HG02571 (cell line): ENCODE measurements around the gene TCF7.

Experiments used
- ATAC-seq: cut with Tn5 transposase; IDR thresholded peaks from one replicate; pipeline ENCODE4 v1.9.1; 2021; ENCODE audit warnings: mild to moderate bottlenecking, moderate library complexity; ENCODE audit not compliant: unreplicated experiment

The TCF7 gene

GRCh38 chr5:134088994-134089560 is 25.4 kb upstream of the TCF7 start:
- no peak for ATAC-seq

- no peak for ATAC-seq
Measured at GRCh38 chr5:134090522-134090921, 24.0 kb upstream of the TCF7 start.

GRCh38 chr5:134091626-134092121 is 22.8 kb upstream of the TCF7 start:
- no peak for ATAC-seq

- ATAC-seq, result no peak
Measured at GRCh38 chr5:134092875-134093274, 21.6 kb upstream of the TCF7 start.

- no peak for ATAC-seq
Measured at GRCh38 chr5:134093351-134093750, 21.1 kb upstream of the TCF7 start.

- no peak for ATAC-seq
Measured at GRCh38 chr5:134095293-134095692, 19.2 kb upstream of the TCF7 start.

GRCh38 chr5:134095887-134096589 is 18.4 kb upstream of the TCF7 start:
- ATAC-seq, result no peak

GRCh38 chr5:134097211-134097749 is 17.2 kb upstream of the TCF7 start:
- ATAC-seq, result no peak

GRCh38 chr5:134098690-134099089 is 15.8 kb upstream of the TCF7 start:
- ATAC-seq, result no peak

GRCh38 chr5:134099288-134099872 is 15.1 kb upstream of the TCF7 start:
- ATAC-seq, result no peak

- no peak for ATAC-seq
Measured at GRCh38 chr5:134099939-134100282, 14.6 kb upstream of the TCF7 start.

- ATAC-seq, result peak; percentile 77
Measured at GRCh38 chr5:134100283-134101091, 14.0 kb upstream of the TCF7 start.

GRCh38 chr5:134101686-134102439 is 12.6 kb upstream of the TCF7 start:
- no peak for ATAC-seq

- ATAC-seq, result no peak
Measured at GRCh38 chr5:134103397-134103796, 11.1 kb upstream of the TCF7 start.

- no peak for ATAC-seq
Measured at GRCh38 chr5:134103998-134104654, 10.4 kb upstream of the TCF7 start.

GRCh38 chr5:134106991-134107701 is 7.3 kb upstream of the TCF7 start:
- no peak for ATAC-seq

GRCh38 chr5:134107779-134108178 is 6.7 kb upstream of the TCF7 start:
- no peak for ATAC-seq

- ATAC-seq, result no peak
Measured at GRCh38 chr5:134110382-134110781, 4.1 kb upstream of the TCF7 start.
